ENCODE measurements around the gene HPSE2. TPM values are rescaled to one million over a fixed set of nuclear protein-coding genes. Genes with fewer than 3 reads are reported as not detected.
A peak's percentile ranks its signal among the peaks of the same experiment; 100 is the strongest.

The HPSE2 gene
- total RNA-seq, 1 donor from 2014 or later = 10.6 TPM

GRCh38 chr10:98456043-98456570 lies 779.5 kb downstream of the HPSE2 start:
- Histone ChIP-seq H3K9me3 (no peaks in the 10 kb centered on the region), H3K27me3 (no peaks in the 10 kb centered on the region), H3K4me1 (no peaks in the 10 kb centered on the region), H3K36me3 (no peaks in the 10 kb centered on the region), H3K4me3 (no peak overlapping the region), H3K27ac (no peak overlapping the region)
- intact Hi-C loops (cut with DNase I) = no loop called here
- TF ChIP-seq, protein P1, sequence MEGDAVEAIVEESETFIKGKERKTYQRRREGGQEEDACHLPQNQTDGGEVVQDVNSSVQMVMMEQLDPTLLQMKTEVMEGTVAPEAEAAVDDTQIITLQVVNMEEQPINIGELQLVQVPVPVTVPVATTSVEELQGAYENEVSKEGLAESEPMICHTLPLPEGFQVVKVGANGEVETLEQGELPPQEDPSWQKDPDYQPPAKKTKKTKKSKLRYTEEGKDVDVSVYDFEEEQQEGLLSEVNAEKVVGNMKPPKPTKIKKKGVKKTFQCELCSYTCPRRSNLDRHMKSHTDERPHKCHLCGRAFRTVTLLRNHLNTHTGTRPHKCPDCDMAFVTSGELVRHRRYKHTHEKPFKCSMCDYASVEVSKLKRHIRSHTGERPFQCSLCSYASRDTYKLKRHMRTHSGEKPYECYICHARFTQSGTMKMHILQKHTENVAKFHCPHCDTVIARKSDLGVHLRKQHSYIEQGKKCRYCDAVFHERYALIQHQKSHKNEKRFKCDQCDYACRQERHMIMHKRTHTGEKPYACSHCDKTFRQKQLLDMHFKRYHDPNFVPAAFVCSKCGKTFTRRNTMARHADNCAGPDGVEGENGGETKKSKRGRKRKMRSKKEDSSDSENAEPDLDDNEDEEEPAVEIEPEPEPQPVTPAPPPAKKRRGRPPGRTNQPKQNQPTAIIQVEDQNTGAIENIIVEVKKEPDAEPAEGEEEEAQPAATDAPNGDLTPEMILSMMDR (IDR thresholded peaks at IDR 0.05) = no peak
- no peak for TF ChIP-seq POLR2A (IDR thresholded peaks at IDR 0.05)
- TF ChIP-seq POLR2AphosphoS5 (IDR thresholded peaks at IDR 0.05; ENCODE audit: insufficient read depth in 1 of 2, low read depth in 1 of 2) = no peak
- no peak for DNase-seq (ENCODE audit: extremely low spot score in 2 of 2)

DNA sequence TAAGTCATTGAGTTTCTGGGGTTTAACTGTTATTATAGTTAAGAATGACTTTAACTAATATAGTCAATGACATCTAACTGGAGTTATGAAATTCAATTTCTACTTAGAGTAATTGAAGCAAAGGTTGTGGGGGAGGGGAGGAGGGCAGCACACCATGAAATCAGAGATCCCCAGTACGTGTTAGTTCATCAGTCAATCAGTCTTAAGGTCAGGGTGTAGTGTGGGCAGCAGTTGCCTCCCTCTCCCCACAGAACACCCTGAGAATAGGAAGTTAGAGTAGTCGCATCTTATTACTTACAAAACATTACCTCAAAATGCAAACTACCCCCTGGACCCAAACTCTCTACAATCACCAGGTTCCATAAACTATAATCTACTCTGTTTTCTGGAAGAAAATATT lies 781.9 kb downstream of the HPSE2 start:
- Histone ChIP-seq H3K4me3 (no peak overlapping the region), H3K27ac (no peak overlapping the region), H3K9me3 (no peaks in the 10 kb centered on the region), H3K4me1 (no peaks in the 10 kb centered on the region), H3K36me3 (no peaks in the 10 kb centered on the region), H3K27me3 (no peaks in the 10 kb centered on the region)
- intact Hi-C loops (cut with DNase I) = no loop called here
- DNase-seq (ENCODE audit: extremely low spot score in 2 of 2) = no peak
- no peak for TF ChIP-seq POLR2AphosphoS5 (IDR thresholded peaks at IDR 0.05; ENCODE audit: insufficient read depth in 1 of 2, low read depth in 1 of 2)
- TF ChIP-seq, protein P1 (IDR thresholded peaks at IDR 0.05) = no peak
- TF ChIP-seq POLR2A (IDR thresholded peaks at IDR 0.05) = no peak

GRCh38 chr10:98450618-98451017 lies 785.0 kb downstream of the HPSE2 start:
- intact Hi-C loops (cut with DNase I) = no loop called here
- Histone ChIP-seq H3K9me3 (no peaks in the 10 kb centered on the region), H3K27me3 (no peaks in the 10 kb centered on the region), H3K4me3 (no peak overlapping the region), H3K27ac (no peak overlapping the region), H3K36me3 (no peaks in the 10 kb centered on the region), H3K4me1 (peaks cover 3% of the 10 kb centered on the region)
- DNase-seq (ENCODE audit: extremely low spot score in 2 of 2) = no peak
- TF ChIP-seq POLR2AphosphoS5 (IDR thresholded peaks at IDR 0.05; ENCODE audit: insufficient read depth in 1 of 2, low read depth in 1 of 2) (no peak), POLR2A (IDR thresholded peaks at IDR 0.05) (no peak)
- TF ChIP-seq, protein P1 (IDR thresholded peaks at IDR 0.05) = no peak

DNA sequence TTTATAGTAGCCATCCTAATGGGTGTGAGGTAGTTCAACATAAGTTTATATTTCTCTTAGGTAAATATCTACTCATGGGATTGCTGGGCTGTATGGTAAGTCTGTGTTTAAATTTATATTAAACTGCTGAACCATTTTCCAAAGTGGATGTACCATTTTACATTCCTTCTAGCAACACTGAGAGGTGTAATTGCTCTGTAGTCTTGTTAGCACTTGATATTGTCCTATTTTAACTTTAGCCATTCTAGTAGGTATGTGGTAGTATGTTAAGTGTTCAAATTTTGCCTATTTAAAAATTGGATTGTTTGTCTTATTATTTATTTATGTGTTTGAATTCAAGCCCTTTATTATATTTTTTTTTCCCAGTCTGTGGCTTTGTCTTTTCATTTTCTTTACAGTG lies 786.4 kb downstream of the HPSE2 start:
- Histone ChIP-seq H3K36me3 (peaks cover 0 to 10% of the 10 kb centered on the region in 2 donors), H3K27me3 (no peaks in the 10 kb centered on the region), H3K9me3 (no peaks in the 10 kb centered on the region), H3K4me3 (no peak overlapping the region), H3K27ac (no peak overlapping the region), H3K4me1 (peaks cover 8% of the 10 kb centered on the region)
- intact Hi-C loops (cut with DNase I) = loop anchor here (5.0 to 10.0 kb wide), 2 partner anchors 182 to 694 kb away; partner anchors contain the start of gene LOXL4
- no peak for DNase-seq (ENCODE audit: extremely low spot score in 2 of 2)
- TF ChIP-seq, protein P1 (IDR thresholded peaks at IDR 0.05) = no peak
- TF ChIP-seq POLR2A (IDR thresholded peaks at IDR 0.05) = no peak
- no peak for TF ChIP-seq POLR2AphosphoS5 (IDR thresholded peaks at IDR 0.05; ENCODE audit: insufficient read depth in 1 of 2, low read depth in 1 of 2)

GRCh38 chr10:98446661-98447221 lies 788.9 kb downstream of the HPSE2 start, which contains the start of gene HPS1:
HPS1 (minus strand) TSS chr10:98446935; CDS start chr10:98443240, 3,695 bp downstream.
- H3K9me3 ChIP-seq = no peaks in the 10 kb centered on the region
- DNase-seq (ENCODE audit: extremely low spot score in 2 of 2) = no peak
- H3K27me3 ChIP-seq = no peaks in the 10 kb centered on the region
- H3K27ac ChIP-seq = peak within 1 kb of the TSS; percentile 92
- peaks cover 0 to 22% of the 10 kb centered on the region in 2 donors for H3K36me3 ChIP-seq
- H3K4me3 ChIP-seq = peak within 1 kb of the TSS; percentile 62 to 65
- peaks cover 8% of the 10 kb centered on the region for H3K4me1 ChIP-seq
- intact Hi-C loops (cut with DNase I) = loop anchor here (5.0 to 10.0 kb wide), 2 partner anchors 179 to 692 kb away; partner anchors contain the start of gene LOXL4
- TF ChIP-seq POLR2AphosphoS5 (IDR thresholded peaks at IDR 0.05; ENCODE audit: insufficient read depth in 1 of 2, low read depth in 1 of 2) (peak in 1 of 2 donors; percentile 91), POLR2A (IDR thresholded peaks at IDR 0.05) (peak in 1 of 2 donors; percentile 88)
- TF ChIP-seq, protein P1 (IDR thresholded peaks at IDR 0.05) = no peak

Data from vagina (tissue), 2 donors.